Thyroid gland (tissue), 4 donors: Measurements from ENCODE around the gene TTC6. TPM values are rescaled to one million over a fixed set of nuclear protein-coding genes. Genes with fewer than 3 reads are reported as not detected.

Experiments
- DNase-seq, 2 donors: peaks; one replicate each; pipeline ENCODE4 v3.0.0-alpha.2; 2019
- H3K27ac ChIP-seq, 3 donors: fragments of 200-600 bp; sonication (generic); 1 replicate in 2 of 3; 2 replicates in 1 of 3; pipeline ENCODE4 v1.5.1; 2016 to 2019; ENCODE audit warnings: mild to moderate bottlenecking in 1 of 3, moderate library complexity in 1 of 3
- H3K27me3 ChIP-seq: fragments of 200-600 bp; sonication (generic); one replicate; pipeline ENCODE4 v1.5.1; 2019
- H3K36me3 ChIP-seq, 2 donors: fragments of 200-600 bp; sonication (generic); one replicate each; pipeline ENCODE4 v1.5.1; 2016 to 2019
- H3K4me1 ChIP-seq, 2 donors: fragments of 200-600 bp; sonication (generic); one replicate each; pipeline ENCODE4 v1.5.1; 2017 to 2019
- H3K4me3 ChIP-seq, 3 donors: fragments of 200-600 bp; sonication (generic); replicated peaks in 1 of 3; 1 replicate in 2 of 3; 2 replicates in 1 of 3; pipeline ENCODE4 v1.5.1; 2016; ENCODE audit warnings: mild to moderate bottlenecking in 1 of 3
- H3K9me3 ChIP-seq: fragments of 200-600 bp; sonication (generic); one replicate; pipeline ENCODE4 v1.5.1; 2017
- CTCF ChIP-seq, 6 experiments: fragments of 200-600 bp in 3 of 6; fragments of 450-650 bp in 3 of 6; sonication (generic) in 3 of 6; IDR thresholded peaks; one replicate each; pipeline ENCODE4 v1.5.1; 2016 to 2019; ENCODE audit warnings: antibody characterized with exemption in 6 of 6, mild to moderate bottlenecking in 2 of 6, inconsistent platforms in 1 of 6, moderate library complexity in 1 of 6
- POLR2A ChIP-seq, 2 donors: fragments of 450-650 bp; IDR thresholded peaks; one replicate each; pipeline ENCODE4 v1.6.1; 2017; ENCODE audit warnings: antibody characterized with exemption in 2 of 2, mild to moderate bottlenecking in 2 of 2, moderate library complexity in 1 of 2
- WGBS, 2 donors: methylation state at CpG; one replicate each; pipeline ENCODE4 v1.1.5; 2017; 5-methylcytosine and 5-hydroxymethylcytosine counted together
- intact Hi-C: fragments of 100-400 bp; cut with DNase I; formaldehyde crosslinking; loops from one replicate; pipeline ENCODE4 v1.15.1; 2023
- total RNA-seq, 4 donors: library from RNA; depleted of rRNA; stranded (reverse); fragments of >200 nt; gene quantifications; one replicate each; pipeline ENCODE4 v1.2.3, GENCODE V29; 2016

TTC6 gene
- total RNA-seq, 4 donors from 2014 or later, result 0.10 to 0.38 (median 0.13) TPM; not detected in 1

GRCh38 chr14:37620856-37621255 lies 25.4 kb downstream of the TTC6 start:
- no peaks in the 10 kb centered on the region for H3K27me3 ChIP-seq
- H3K4me1 ChIP-seq, result peaks cover 0 to 6% of the 10 kb centered on the region in 2 donors
- no peaks in the 10 kb centered on the region for H3K9me3 ChIP-seq
- no peak overlapping the region for H3K4me3 ChIP-seq
- intact Hi-C loops, result no loop called here
- no peak for DNase-seq
- no peak for TF ChIP-seq POLR2A (IDR thresholded peaks at IDR 0.05)
- H3K27ac ChIP-seq, result no peak overlapping the region
- H3K36me3 ChIP-seq, result no peaks in the 10 kb centered on the region

- no peak overlapping the region for H3K27ac ChIP-seq
- no peaks in the 10 kb centered on the region for H3K9me3 ChIP-seq
- WGBS, 2 donors, result 15 to 16% methylated on average over 25 to 26 of the region's 81 CpGs
- H3K4me3 ChIP-seq, result no peak overlapping the region
- peaks cover 0 to 6% of the 10 kb centered on the region in 2 donors for H3K4me1 ChIP-seq
- H3K36me3 ChIP-seq, result no peaks in the 10 kb centered on the region
- no peaks in the 10 kb centered on the region for H3K27me3 ChIP-seq
- TF ChIP-seq CTCF (IDR thresholded peaks at IDR 0.05) (no peak), POLR2A (IDR thresholded peaks at IDR 0.05) (no peak)
- DNase-seq, result no peak
- intact Hi-C loops, result no loop called here
Observed at GRCh38 chr14:37622231-37622923, 26.9 kb downstream of the TTC6 start.

- Histone ChIP-seq H3K9me3 (no peaks in the 10 kb centered on the region), H3K4me3 (no peak overlapping the region), H3K36me3 (no peaks in the 10 kb centered on the region), H3K27ac (no peak overlapping the region), H3K27me3 (no peaks in the 10 kb centered on the region), H3K4me1 (peaks cover 0 to 6% of the 10 kb centered on the region in 2 donors)
- 79 to 86% methylated on average over 1 of the region's 1 CpG for WGBS, 2 donors
- intact Hi-C loops, result no loop called here
- TF ChIP-seq CTCF (IDR thresholded peaks at IDR 0.05) (no peak), POLR2A (IDR thresholded peaks at IDR 0.05) (no peak)
- no peak for DNase-seq
Observed at GRCh38 chr14:37623426-37623951, 28.1 kb downstream of the TTC6 start.

- TF ChIP-seq CTCF (IDR thresholded peaks at IDR 0.05), result no peak
- no peak for TF ChIP-seq POLR2A (IDR thresholded peaks at IDR 0.05)
- H3K27me3 ChIP-seq, result no peaks in the 10 kb centered on the region
- no peak for DNase-seq
- no peaks in the 10 kb centered on the region for H3K9me3 ChIP-seq
- no peaks in the 10 kb centered on the region for H3K36me3 ChIP-seq
- H3K27ac ChIP-seq, result no peak overlapping the region
- 84 to 87% methylated on average over 1 of the region's 1 CpG for WGBS, 2 donors
- H3K4me1 ChIP-seq, result peaks cover 0 to 6% of the 10 kb centered on the region in 2 donors
- no peak overlapping the region for H3K4me3 ChIP-seq
- intact Hi-C loops, result no loop called here
Observed at GRCh38 chr14:37623971-37624370, 28.5 kb downstream of the TTC6 start.

GRCh38 chr14:37625597-37626595 lies 30.5 kb downstream of the TTC6 start:
- 77 to 81% methylated on average over 9 of the region's 9 CpGs for WGBS, 2 donors
- no peaks in the 10 kb centered on the region for H3K27me3 ChIP-seq
- no peak overlapping the region for H3K4me3 ChIP-seq
- no peaks in the 10 kb centered on the region for H3K36me3 ChIP-seq
- intact Hi-C loops, result no loop called here
- peaks cover 0 to 6% of the 10 kb centered on the region in 2 donors for H3K4me1 ChIP-seq
- no peaks in the 10 kb centered on the region for H3K9me3 ChIP-seq
- TF ChIP-seq CTCF (IDR thresholded peaks at IDR 0.05), result no peak
- no peak overlapping the region for H3K27ac ChIP-seq
- no peak for DNase-seq
